ENCODE data around the gene PLA2G4A.
"Not testable (repeated sequence)": the region's sequence is repeated elsewhere in the genome, so short reads cannot be mapped to it uniquely, and the experiment has no call there.

DNA sequence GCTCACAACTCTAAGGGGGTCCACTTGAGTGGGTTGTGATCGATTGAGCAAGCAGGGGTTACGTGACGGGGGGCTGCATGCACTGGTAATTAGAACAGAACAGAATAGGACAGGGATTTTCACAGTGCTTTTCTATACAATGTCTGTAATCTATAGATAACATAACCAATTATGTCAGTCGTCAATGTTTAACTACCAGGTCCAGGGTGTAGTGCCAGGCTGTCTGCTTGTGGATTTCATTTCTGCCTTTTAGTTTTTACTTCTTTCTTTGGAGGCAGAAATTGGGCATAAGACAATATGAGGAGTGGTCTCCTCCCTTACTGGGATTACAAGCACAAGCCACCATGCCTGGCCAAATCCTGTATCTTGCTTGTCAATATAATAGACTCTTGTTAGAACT, 94.1 kb downstream of the PLA2G4A start:
- not testable (repeated sequence) for TF ChIP-seq POLR2A (IDR thresholded peaks at IDR 0.05; ENCODE audit: low read length); GATA1 (IDR thresholded peaks at IDR 0.05; ENCODE audit: low read depth, low read length)

Measured in erythroblast (primary cell).